Inflammatory macrophage (primary cell): ENCODE measurements around the gene CDH23.

Experiments
- DNase-seq, 2 donors: peaks; one replicate each; pipeline ENCODE4 v3.0.0-alpha.2; 2020 to 2022

Gene CDH23

DNA sequence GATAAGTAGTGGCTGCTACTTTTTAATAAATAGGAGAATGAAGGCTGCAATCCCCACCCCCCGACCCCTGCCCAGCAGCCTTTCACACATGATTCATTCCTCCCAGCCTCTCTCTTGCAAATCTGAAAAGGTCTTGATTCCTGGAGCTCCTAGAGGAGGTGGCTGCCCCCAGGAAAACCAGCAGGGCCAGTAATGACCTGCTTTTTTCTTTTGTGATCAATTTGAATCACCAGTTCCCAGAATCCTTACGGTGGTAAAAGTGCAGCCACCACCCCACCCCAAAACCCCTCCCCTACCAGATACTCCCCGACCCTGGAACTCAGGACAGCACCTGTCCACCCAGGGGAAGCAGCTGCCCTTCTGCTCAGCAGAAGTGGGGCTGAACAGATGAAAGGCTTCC, 213.9 kb downstream of the CDH23 start:
- no peak for DNase-seq

DNA sequence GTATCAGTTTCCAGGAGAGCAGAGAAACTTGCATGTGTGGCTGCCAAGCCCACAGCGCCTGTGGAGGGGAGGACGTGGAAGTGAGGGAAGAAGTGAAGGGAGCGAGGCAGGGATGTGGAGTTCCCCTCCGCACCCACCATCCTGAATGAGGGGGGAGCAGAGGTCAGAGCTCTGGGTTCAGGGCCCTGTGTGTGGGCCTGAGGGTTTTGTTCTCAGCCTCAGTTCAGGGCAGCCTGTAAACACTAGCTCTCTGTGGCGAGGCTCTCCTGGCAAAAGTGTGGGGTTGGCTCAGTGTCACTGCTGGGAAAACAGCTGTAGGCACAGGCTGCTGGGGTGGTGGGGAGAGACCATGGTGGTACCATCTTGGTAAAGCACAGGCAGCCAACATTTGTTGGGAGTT, 214.4 kb downstream of the CDH23 start:
- no peak for DNase-seq

DNA sequence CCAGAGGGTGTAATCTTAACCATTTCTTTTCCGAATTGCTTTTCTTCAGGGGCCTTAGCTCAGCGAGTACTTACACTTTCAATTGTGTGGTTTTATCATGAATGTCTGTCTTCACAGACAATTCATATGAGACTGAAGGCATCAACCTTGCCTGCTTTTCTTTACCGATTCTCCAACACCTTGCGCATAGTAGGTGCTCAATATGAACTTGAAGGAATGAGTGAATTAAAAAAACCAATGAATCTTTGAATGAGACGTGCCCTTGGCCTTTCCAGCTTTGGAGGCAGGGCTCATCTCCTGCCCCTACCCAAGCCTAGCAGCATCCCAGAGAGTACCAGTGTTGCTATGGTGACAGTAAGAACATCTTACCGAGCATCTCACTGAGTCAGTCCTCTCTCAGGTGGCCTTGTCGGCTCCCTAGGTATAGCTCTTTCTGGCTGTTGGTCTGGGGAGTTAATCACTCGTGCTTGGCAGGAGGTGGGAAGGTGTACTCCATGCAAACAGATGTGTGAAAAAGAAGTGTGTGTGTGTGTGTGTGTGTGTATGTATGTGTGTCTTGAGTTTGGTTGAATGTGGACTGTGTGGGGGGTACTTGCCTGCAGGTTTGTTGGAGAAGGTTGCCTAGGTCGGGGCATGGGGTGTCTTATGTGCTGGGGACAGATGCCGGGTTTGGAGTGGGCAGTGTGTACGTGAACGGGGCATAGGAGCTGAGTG, 215.1 kb downstream of the CDH23 start:
- DNase-seq = no peak

DNA sequence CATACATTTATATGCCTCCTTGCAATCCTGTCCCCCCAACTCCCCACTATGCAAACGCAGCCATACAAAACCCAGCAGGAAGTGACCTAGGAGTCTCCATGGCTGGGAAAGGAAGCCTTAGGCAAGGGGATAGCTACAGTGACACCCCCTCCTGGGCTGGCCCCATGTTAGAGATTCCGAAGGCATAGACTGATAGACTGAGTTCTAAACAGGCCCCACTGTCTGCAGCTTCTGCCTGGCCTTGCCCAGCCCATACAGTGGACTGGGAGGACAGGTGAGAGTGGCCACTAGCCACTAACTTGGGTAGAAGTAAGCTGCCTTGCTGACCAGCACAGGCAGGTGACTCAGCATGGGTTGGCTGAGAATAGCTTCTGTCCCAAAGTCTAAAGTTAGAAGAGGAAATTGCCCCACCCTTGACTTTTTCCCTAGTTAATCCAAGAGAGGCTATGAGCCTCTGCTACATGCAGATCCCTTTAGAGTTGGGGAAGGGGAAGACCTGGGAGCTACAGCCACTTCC, 216.6 kb downstream of the CDH23 start:
- DNase-seq = peak; percentile 79 to 84

DNA sequence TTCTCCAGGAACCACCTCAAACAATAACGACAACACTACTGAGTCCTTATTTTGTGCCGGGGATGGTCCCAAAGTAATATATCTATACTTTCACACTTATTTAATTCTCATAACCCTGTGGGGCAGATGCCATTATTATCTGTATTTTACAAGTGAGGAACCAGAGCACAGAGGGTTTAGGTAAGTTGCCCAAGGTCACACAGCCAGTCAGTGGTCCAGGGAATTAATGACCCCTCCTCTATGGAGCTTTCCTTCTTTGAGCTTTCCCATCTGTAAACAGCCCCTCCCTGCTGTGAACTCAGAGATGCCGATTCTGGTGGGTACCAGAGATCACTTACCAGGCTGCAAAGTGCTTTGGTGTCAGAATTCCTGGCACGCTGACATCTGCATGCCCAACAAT, 217.2 kb downstream of the CDH23 start:
- DNase-seq = no peak

DNA sequence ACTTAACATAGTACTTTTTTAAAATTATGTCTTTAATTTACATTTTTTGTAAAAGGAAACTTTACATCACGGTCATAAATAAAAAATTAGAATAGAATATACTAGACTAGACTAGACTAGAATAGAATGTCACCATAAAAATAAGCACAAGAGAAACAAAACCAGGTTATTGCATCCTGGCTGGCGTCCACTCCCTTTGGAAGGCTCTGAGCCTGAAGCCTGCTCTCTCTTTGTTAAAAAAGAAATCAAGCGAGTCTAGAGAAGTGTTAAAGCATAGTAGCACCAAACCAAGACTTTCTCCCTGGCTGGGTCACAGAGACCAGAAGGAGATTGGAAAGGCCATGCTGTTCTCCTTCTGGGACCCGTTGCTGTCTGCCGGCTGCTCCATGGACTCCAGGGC, 218.2 kb downstream of the CDH23 start:
- DNase-seq = no peak

DNA sequence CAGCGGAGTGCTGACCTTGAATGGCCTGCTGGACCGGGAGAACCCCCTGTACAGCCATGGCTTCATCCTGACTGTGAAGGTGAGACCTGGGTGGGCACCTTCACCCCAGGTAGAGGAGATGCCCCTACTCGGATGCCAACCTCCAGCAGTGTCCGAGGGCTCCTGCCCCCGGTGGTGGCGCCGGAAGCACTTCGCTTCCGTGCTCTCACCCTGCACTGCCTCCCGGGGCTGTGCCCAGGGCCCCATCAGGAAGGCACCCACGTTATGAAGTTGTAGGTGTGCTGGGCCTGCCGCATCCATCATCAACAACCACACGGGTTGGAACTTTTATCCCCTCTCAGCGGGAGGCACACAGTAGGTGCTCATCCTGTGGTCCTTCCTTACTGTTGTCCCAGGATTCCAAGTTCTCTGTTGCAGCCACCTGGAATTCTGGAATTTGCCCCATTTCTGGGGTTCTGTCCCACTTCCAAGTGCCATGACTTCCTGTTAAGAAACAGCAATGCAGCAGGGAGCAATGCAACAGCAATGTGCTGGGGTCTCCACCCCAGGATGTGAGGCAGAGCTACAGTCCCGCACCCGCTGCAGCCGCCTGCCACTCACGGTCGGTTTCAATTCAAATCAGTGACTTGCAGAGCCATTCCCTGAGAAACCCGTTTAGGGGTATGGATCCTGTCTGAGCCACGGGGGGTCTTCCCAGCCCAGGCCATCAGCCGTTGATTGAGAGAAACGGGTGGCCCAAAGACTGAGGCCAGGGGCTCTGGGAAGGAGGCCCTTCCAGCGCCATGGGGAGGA, 219.0 kb downstream of the CDH23 start:
- no peak for DNase-seq

DNA sequence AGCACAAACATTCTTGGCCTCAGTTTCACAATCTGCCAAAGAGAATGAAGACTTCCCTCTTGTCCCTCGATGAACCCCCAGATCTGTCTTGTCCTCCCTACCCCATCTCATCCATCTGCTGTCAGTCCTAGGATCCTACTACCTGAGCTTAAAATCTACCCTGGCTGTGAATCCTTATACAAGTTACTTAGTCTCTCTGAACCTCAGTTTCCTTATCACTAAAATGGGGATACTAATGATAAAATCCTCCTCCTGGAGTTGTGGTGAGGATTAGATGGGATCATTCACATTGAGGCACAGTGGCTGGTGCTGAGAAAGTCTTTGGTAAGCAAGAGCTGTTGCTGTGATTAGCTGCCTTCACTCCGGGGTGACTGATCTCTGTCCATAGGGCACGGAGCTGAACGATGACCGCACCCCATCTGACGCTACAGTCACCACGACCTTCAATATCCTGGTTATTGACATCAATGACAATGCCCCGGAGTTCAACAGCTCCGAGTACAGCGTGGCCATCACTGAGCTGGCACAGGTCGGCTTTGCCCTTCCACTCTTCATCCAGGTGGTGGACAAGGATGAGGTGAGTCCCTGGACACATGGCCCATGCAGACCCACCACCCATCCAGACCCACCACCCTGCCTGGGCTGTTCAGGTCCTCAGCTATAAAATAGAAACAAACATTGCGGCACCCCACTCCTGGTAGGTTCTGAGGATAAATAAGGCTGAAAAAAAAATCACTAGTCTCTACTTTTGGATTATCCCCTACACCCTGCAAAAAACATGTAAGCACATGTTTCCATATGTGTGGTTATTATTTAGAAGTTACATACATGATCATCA, 220.3 kb downstream of the CDH23 start:
- DNase-seq = no peak

DNA sequence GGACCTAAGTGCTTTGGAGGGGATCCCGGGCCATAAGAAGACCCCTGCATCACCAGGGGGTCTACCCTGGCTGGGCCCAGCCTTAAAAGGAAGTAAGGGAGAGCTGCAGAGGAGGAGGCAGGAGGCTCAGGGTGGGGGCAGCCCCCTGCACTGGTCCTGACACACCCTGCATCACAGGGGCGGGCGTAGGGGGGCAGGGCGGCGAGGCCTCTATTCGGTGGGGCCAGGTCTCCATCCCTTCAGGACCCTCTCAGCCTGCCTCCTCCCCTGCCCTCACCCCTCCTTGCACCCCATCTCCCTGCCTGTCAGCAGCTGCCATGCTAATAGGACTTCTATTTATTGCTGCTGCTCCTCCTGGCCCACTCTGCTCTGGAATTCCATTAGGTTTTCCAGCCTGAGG, 221.5 kb downstream of the CDH23 start:
- no peak for DNase-seq

DNA sequence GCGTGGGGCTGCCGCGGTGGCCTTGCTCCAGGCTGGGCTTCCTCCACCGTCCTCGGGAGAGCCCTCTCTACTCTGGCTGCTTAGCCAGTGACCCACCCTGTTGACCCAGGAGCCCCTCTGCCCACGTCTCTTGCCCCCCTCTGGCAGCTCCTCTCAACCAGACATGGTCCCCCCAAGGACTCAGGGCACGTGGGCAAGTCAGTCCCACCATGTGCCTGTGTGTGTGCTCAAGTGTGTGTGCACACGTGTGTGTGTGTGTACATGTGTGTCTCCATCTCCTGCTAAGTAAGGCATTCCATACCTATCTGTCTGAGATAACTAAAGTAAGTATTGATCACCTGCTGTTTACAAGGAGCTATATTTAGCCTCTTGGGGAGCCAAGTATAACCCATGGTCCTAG, 221.9 kb downstream of the CDH23 start:
- DNase-seq = no peak

DNA sequence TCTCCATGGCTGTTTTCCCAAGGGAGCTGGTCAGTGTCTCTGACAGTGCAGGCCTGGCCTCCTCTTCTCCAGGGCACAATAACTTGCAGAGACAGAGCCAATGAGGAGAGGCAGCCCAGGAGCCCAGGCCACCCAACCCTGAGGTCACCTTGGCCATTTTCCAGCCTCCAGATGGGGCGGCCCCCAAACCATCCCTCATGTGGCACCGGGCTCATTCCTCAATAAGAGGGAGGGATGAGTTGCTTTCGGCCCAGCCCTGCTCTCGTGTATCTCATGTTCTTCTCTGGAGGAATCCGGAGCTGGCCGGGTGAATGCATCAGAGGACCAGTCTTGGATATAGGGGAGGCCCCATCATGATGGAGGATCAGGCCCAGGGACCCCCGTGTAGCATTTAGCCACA, 223.9 kb downstream of the CDH23 start:
- DNase-seq = no peak

DNA sequence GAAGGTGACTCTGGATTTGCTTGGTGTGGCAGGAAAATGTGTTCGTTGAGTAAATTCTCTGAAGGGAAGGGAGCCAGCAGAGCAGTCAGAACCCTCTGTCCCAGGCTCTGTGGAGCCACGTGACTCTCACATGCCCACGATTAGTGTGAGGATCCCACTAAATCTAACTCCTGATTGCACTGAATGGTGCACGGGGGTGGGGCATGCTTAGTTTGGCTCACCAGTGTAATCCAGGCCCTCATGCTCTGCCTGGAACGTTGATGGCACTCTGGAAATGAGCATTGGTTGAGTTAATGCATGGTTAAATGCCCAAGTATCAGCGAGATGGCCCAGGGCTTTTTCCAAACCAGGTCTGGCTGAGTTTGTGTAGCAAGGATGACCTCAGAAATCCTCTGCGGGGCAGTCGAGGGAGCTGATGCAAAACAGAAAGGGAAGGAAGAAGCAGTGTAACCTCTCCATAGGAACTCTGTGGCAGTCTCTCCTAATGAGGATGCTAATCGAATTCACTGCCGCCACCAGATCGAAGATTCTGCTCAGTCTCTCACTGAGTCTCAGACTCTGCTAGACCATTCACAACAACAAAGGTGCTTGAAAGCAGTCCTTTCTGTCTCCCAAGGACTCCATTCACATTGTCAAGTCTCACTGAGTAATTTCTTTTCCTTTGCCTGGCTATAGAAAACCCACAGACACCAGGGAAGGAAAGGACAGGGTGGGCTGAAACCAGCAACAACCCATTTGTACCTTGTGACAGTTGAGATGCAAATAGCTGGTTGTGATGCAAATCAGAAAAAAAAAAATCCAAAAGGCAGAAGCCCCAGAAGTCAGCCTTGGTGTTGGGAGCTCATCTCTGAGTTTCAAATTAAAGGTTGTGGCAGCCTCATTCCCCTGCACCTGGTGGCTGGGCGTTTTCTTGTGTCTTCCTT, 224.8 kb downstream of the CDH23 start:
- peak; percentile 55 to 63 for DNase-seq

DNA sequence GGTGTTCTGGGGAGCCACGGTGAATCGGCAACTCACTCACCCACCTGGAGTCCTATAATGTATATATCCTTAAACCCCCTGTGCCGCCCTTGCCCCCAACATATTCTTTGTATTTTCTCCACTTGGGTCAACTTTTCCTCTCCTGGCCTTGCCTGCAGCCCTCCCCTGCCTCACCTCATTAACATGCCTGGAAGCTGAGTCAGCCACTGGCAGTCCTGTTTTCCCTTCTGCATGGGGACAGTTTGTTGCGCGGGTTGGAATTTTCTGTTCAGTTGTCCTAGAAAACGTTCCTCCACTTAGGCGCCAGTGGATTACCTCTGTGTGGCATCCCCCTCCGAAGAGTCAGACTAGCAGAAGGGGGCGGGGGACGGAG, 225.4 kb downstream of the CDH23 start:
- no peak for DNase-seq

DNA sequence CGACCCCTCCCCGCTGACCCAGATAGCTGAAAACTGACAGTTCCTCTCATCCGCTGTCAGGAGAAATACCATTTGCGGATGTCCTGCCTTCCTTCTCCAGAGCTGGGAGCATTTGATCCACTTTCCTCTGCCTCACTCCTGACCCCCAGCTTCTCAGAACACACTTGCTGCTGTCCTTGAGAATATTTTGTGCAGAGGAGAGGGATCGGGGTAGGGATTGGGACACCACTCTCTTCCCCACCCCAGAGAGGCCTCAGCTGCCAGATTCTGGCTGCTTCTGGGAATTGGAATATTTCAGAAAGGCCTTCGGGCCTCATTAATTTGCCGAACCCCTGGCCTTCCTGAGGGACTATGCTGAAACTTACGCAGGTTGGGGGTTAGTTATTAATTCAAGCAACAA, 225.9 kb downstream of the CDH23 start:
- DNase-seq = no peak

DNA sequence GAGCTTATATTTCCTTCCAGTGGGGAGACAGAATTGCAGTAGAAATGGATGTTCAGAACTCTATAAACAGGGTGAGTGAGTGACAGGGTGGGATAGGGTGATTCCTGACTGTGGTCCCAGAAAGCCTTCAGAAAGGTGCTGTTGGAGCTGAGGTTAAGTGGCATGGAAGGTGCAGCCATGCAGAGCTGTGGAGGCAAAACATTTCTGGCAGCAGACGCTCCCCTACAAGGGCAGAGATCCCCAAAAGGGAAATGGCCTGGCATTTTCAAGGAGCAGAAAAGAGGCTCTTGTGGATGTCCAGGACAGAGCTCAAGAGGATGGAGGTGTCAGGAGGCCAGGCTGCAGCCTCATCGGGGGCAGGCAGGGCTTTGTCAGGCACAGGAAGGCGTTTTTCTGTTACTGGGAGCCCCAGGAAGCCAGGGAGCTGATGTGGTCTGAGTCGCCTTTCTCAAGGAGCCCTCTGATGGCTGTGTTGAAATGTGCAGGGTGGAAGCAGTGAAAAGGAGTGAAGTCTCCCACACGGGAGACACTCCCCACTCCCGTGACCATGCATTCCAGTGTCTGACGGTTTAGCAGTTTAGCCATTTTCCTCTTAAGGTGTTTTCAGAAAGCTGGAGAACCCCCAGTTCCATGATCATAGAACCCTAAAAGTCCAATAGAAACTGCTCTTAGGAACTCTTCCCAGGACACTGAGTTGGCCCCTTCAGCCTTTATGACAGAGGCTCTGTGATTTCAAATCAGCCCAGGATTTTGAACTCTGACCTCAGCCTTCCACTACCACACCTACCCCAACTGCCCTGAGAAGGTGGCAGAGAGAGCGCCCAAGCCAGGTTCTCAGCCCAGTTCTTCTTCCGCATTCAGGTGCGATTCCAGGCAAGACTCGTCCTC, 226.6 kb downstream of the CDH23 start:
- peak; percentile 53 to 66 for DNase-seq

DNA sequence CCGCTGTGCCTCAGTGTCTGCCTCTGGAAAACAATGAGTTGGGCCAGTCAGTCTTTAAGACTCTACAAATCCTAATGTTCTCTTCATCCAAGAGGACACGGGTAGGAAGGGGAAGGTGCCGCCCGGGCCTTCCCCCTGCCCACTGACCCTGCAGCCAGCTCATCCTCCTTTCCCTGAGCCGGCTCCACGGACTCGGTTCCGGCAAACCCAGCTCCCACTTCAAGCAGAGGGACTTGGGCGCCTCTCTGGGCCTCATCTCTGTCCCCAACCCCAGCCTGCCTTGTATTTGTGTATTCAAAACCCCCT, 227.2 kb downstream of the CDH23 start:
- DNase-seq = no peak

DNA sequence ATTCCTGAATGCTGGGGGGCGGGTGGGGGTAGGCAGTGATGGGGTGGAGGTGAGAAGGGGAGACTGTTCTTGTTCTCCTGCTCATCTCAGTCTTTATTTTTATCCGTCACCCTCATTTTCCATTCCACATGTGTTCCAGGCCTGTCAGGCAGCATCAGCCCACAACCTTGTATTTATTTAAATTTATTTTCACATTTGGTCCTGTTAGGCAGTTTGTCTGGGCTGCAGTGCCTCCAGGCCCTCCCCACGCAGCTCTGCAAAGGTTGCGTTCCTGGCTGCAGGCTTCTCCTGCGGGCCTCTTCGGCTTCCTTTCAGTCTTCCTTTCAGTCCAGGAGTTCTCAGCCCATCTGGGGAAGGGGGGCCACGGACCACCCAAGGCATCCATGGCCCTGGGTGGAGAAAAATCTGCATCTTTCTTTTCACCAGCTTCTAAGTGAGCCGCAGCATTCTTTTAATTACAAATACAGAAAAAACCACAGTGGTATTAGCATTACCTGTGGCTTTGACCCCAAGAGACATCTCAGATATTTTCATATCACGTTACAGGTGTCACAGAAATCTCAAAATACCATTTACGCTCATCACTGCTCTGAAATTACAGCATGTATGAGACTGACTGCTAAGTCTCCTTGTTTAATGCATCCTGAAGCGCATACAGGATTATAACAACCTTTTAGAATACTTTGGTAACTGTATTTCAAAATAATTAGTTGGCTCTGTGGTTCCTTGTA, 228.9 kb downstream of the CDH23 start:
- DNase-seq = no peak

DNA sequence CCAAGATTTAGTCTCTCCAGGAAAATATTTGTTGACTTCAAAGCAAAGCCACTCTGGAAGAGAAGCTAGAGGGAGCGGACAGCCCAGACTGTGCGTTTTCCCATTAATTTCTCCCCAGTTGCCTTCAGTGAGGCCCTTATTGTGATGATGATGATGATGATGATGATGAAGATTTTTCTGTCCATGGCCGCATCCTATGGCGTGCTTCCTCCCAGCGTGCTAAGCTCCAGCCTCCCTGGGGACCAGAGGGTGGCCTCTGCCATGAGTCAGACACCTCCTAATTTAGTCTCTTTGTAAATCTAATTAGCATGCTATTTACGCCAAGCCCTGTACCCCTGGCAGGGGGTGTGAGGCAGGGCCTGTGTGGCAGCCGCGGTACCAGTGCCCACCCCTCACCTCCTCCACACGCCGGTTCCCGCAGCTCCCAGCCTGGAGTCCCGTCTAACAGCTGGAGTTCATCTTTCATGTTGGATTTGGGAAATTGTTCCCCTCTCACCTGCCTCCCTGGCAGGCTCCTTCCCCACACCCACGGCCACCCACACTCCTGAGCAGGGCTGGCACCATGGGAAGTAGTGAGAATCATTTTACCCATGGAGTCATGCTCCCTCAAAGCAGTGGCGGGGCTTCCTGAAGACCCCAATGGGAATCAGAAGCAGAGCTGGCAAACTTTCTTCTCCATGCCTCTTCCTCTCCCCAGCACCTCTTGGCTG, 230.7 kb downstream of the CDH23 start:
- DNase-seq = no peak

DNA sequence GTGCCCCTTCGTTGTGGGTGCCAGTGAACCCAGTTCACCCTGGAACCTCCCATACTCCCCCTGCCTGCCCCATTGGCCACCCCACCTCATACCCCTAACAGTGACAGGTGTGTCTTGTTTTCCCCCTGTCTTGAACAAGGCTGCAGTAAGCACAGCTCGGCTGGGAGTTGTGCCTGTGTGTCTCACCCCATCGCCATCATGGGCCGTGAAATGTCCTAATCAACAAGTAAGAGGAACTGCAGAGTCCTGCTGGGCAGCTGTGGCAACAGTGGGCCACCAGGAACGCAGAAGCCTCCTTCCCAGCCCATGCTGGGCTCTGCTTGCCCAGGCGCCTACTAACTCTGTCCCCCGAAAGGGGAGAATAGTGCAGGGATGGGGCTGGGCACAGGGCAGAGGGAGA, 231.2 kb downstream of the CDH23 start:
- peak; percentile 73 to 82 for DNase-seq

DNA sequence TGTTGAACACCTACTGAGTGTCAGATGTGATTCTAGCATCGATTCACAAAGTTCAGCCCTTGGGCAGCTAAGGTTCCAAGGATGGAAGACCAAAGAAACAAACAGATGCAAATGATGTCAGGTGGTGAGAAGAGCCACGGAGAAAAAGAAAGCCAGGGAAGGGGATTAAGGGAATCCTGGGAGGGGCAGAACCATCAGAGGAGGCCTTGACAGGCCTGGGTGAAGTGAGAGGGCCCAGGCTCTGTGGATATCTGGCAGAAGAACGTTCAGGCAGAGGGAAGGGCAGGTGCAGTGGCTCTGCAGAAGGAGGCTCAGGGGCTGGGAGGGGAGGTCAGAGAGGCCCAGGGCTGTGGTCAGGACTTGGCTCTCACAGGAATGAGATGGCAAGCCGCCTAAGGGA, 232.4 kb downstream of the CDH23 start:
- no peak for DNase-seq
